ENCODE results near the gene SPOCK1.

Gene SPOCK1

GRCh38 chr5:137439645-137440044 is 59.5 kb downstream of the SPOCK1 start:
- DNase-seq = no peak

DNA sequence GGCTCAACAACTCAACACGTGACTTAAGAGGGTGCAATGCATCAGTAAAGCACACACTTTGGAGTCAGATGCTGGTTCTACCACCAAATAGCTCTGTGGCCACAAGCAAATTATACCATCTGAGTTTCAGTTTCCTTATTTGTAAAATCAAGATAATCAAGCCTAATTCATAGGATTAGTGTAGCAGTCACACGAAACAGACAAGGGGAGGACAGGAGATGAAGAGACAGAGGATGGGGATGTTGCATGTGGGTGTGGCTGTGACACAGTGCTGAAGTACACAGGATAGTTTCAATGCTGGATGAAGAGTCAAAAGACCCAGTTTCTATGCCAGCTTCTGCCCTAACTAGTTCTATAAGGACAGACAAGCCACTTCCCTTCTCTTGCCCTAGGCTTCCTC is 60.2 kb downstream of the SPOCK1 start:
- DNase-seq = no peak

GRCh38 chr5:137437774-137438173 is 61.4 kb downstream of the SPOCK1 start:
- no peak for DNase-seq

DNA sequence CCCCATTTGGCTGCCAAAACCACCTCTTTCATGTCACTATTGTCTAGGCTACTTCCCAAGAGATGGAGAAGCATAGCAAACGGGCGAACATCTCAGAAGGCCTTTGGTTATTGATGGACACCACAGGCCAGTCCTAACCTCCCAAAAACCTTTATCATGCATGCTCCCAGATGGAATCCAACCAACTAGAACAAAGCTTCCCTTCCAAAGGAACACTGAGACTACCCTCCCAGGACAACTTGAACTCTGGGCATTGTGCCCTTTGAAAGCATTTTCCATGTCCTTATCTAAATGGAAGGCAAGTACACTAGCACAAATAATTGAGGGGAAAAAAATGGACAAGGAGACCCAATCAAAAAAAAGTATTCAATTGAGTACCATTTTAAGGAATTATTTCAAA is 65.6 kb downstream of the SPOCK1 start:
- no peak for DNase-seq

DNA sequence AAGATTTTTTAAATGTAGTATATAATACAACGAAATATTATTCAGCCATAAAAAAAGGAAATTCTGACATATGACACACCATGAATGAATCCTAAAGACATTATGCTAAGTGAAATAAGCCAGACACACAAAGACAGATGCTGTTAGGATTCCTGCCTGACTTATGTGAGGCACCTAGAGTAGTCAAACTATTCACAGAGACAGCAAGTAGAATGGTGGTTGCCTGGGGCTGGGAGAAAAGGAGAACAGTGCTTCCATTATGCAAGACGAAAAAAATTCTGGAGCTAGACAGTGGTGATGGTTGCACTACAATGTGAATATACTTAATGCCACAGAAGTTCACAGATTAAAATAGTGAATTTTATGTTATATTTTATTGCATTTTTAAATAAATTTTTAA is 66.8 kb downstream of the SPOCK1 start:
- DNase-seq = no peak

DNA sequence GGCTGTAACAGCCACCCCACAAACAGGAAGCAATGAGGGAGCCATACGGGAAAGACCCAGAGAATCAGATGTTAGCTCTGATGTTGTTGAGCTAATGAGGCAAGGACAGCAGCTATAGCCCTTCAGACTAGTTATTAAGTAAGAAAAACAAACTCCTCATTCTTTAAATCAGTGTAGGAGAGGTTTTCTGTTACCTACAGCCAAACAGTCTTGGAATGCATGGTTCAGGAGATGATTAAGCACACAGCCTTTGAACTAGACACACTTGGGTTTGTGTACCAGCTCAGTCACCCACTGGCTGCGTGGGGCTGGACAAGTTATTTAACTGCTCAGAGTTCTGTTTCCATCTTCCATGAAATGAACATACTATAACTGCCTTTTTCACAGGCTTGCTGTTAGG is 68.1 kb downstream of the SPOCK1 start:
- no peak for DNase-seq

GRCh38 chr5:137415231-137415681 is 83.9 kb downstream of the SPOCK1 start:
- DNase-seq = no peak

DNA sequence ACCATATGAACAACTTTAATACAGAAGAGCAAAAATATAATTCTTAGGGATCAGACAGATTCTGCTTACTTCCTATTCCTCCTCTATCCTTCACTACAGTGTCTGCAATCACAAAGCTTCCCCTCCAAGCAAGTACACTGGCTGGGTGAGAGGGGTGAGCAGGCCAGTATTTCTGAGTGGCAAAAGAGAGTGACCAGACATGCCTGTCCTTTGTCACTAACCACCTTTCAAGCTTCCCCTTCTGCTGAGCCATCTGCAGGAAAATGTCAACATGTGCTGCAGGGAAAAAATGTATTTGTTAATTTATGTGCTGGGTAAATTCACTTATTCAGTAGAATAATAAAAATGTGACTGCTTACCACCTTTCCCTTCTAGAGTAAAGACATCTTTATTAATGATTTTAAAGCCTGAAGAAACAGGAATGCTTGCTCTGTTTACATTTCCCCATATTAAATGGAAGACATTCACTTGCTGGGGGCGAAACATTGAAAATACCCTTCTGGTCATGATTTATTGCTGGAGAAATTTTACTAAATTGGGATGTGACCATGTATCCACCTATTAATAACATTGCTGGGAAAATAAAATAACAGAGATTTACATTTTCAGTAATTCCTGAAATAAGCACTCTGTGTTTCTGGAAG is 84.9 kb downstream of the SPOCK1 start:
- DNase-seq = no peak

- DNase-seq = no peak
These were observed 87.0 kb downstream of the SPOCK1 start for GRCh38 chr5:137412136-137412535.

DNA sequence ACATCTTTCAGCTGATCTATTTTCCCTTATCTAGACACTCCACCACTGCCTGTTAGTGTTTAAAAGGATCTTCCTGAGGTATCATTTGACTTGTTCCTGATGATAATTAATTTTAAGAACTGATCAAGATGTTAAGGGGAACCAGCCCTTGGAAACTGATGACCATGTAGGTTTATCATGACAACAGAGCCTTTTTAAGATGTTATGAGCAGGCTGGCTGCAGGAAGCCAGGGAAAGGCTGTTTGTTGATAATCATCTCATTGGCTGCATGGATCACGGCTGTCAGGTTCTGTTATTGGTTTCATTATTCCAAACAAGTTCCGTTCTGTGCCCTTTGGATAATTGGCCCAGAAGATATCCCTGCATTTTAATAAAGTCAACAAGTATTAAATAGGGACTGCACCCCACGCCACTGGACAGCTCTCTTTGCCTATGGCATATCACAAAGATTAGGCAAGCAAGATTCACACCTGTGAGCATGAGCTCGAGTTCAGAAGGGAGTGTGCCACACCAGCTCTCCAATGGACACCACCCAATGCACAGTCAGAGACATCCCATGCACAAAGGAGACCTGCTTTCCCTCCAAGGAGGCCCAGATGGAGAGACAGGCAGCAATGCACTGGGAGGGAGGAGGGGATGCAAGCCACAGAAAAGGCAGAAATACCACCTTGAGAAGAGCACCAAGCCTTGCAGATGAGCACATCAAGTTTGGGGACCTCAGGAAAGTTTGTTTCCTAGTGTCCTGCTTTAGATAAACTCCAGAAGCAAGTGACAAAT is 88.7 kb downstream of the SPOCK1 start:
- DNase-seq = no peak

- no peak for DNase-seq
These were observed 89.4 kb downstream of the SPOCK1 start for GRCh38 chr5:137409736-137410135.

- DNase-seq = no peak
These were observed 92.0 kb downstream of the SPOCK1 start for GRCh38 chr5:137407090-137407489.

GRCh38 chr5:137405393-137405792 is 93.7 kb downstream of the SPOCK1 start:
- no peak for DNase-seq

DNA sequence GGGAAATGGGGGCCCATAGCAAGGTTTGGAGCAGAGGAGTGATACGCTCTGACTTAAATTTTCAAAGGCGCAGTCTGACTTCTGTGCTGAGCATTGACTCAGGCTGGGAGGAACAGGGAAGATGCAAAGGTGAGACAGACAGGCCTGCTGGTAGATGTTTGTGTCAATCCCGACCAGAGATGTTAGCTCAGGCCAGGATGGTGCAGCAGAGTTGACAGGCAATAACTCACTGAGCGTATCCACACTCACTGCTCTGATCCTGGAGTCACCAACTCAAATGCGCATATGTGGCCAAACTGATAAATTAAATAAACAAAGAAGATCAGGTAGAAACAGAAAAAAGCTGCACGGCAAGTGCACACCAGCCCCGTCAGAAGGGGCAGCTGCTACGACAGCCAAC is 95.3 kb downstream of the SPOCK1 start:
- DNase-seq = no peak

GRCh38 chr5:137402436-137403187 is 96.5 kb downstream of the SPOCK1 start:
- DNase-seq = no peak

- DNase-seq = no peak
These were observed 97.2 kb downstream of the SPOCK1 start for GRCh38 chr5:137401946-137402345.

- DNase-seq = no peak
These were observed 98.6 kb downstream of the SPOCK1 start for GRCh38 chr5:137400571-137400970.

- DNase-seq = no peak
These were observed 99.2 kb downstream of the SPOCK1 start for GRCh38 chr5:137399911-137400310.

- DNase-seq = no peak
These were observed 100.4 kb downstream of the SPOCK1 start for GRCh38 chr5:137398751-137399150.

DNA sequence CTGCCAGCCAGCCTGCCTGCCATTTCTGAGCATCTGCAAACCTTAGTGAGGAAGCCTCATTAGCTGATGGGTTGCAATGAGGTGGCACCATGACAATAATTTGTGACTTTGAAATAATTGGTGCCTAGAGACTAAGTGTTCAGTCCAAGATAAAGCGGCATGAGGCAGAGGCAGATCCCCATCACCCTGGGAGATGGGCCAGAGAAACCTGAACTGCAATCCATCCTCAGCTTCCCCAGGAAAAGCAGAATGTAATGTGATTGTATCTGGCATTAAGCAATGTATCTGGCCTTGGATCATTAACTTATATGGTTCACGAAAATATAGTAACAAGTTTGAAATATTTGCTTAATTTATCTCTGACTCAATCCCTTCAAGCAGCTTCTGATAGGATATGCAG is 101.0 kb downstream of the SPOCK1 start:
- DNase-seq = no peak

DNA sequence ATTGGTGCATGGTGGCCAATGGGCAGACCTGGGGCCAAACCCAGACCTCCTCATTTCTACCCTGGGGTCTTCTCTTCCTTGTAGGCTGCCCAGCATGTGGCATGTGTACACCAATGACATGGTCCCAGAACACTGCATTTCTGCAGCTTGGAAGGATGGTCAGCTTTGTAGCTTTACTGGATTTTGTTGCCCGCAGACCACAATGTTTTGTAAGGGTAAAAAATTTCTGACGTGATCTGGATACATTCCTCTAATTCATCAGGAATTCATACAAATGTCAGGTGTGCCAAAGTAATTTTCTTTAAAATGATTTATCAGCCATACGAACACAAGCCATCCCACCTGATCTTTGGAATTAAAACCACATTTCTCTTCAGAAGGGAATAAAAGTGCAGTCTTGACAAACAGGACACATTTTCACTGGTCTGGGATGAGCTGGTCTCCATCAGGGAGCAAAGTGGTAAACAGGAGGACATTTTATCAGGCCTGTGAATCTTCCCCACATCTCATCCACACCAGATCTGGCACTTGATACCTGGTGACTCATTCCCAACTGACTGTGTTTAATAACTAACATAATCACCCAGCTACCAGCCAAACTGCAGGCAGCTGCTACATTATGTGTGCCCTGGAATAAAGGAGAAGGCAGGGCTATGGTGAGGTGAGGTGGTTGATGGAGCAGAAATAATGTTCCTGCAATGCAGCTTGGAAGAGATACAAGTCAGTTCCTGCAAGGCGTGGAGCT is 103.9 kb downstream of the SPOCK1 start:
- no peak for DNase-seq

DNA sequence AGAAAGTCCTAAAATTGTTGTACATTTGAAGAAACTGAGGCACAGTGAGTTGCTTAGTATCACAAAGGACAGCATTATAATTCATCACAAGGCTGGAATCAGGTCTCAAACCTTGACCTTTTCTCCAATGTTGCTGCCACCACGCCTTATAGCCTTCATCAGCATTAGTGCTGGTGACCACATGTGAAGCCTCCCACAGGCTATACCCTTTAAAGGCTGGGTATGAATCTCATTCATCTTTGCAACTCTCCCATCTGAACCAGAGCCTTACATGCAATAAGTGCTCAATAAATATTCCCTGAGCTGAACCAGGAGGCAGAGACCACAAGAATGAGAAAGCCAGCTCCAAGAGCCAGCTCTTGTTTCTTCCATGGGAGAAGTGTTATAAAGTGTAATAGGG is 104.7 kb downstream of the SPOCK1 start:
- no peak for DNase-seq
